GDM1 (cell line): ENCODE data around the gene GFRA4.

ENCODE experiments used
- DNase-seq: peaks from one replicate; lab custom pipeline; 2025; lab: John Stamatoyannopoulos, UW

The GFRA4 gene

GRCh38 chr20:3673221-3674070 lies 10.2 kb upstream of the GFRA4 start:
- no peak for DNase-seq

GRCh38 chr20:3672547-3673171 lies 9.5 kb upstream of the GFRA4 start:
- no peak for DNase-seq

GRCh38 chr20:3671986-3672546 lies 8.9 kb upstream of the GFRA4 start:
- no peak for DNase-seq

- DNase-seq, result no peak
Measured at GRCh38 chr20:3670945-3671344, 7.7 kb upstream of the GFRA4 start.

GRCh38 chr20:3670511-3670910 lies 7.3 kb upstream of the GFRA4 start:
- no peak for DNase-seq

GRCh38 chr20:3669710-3670367 lies 6.6 kb upstream of the GFRA4 start:
- no peak for DNase-seq

- no peak for DNase-seq
Measured at GRCh38 chr20:3667434-3668037, 4.3 kb upstream of the GFRA4 start.

- no peak for DNase-seq
Measured at GRCh38 chr20:3663858-3664257, 659 bp upstream of the GFRA4 start.

GRCh38 chr20:3661814-3662665 lies 1.2 kb downstream of the GFRA4 start:
- no peak for DNase-seq

GRCh38 chr20:3661060-3661813 lies 2.0 kb downstream of the GFRA4 start:
- no peak for DNase-seq

GRCh38 chr20:3660262-3661059 lies 2.7 kb downstream of the GFRA4 start:
- DNase-seq, result no peak

GRCh38 chr20:3659492-3660261 lies 3.5 kb downstream of the GFRA4 start:
- no peak for DNase-seq

GRCh38 chr20:3658716-3659491 lies 4.3 kb downstream of the GFRA4 start:
- DNase-seq, result no peak

- DNase-seq, result no peak
Measured at GRCh38 chr20:3658019-3658715, 5.0 kb downstream of the GFRA4 start.

GRCh38 chr20:3655131-3655405 lies 8.1 kb downstream of the GFRA4 start:
- DNase-seq, result no peak

GRCh38 chr20:3654326-3655130 lies 8.7 kb downstream of the GFRA4 start:
- DNase-seq, result no peak

GRCh38 chr20:3653921-3654320 lies 9.3 kb downstream of the GFRA4 start:
- no peak for DNase-seq
